Gastroesophageal sphincter (tissue), 3 donors: ENCODE data around the gene USP5.

Experiments used
- EP300 ChIP-seq: sonication (generic); formaldehyde crosslinking; IDR thresholded peaks from one replicate; pipeline ENCODE4 v1.6.1; 2017; ENCODE audit warnings: antibody characterized with exemption, mild to moderate bottlenecking
- POLR2A ChIP-seq, 2 donors: fragments of 450-650 bp; IDR thresholded peaks; one replicate each; pipeline ENCODE4 v1.6.1; 2017; ENCODE audit warnings: antibody characterized with exemption in 2 of 2, mild to moderate bottlenecking in 2 of 2, moderate library complexity in 1 of 2
- POLR2AphosphoS5 ChIP-seq: sonication (generic); formaldehyde crosslinking; IDR thresholded peaks from one replicate; pipeline ENCODE4 v1.6.1; 2017; ENCODE audit warnings: antibody characterized with exemption
- TF ChIP-seq, protein P1 (sequence below), 4 experiments: fragments of 200-600 bp in 2 of 4; fragments of 450-650 bp in 2 of 4; sonication (generic) in 1 of 4; IDR thresholded peaks; one replicate each; pipeline ENCODE4 v1.5.1; 2017 to 2019; ENCODE audit warnings: antibody characterized with exemption in 4 of 4, mild to moderate bottlenecking in 2 of 4, moderate library complexity in 2 of 4

DNA sequence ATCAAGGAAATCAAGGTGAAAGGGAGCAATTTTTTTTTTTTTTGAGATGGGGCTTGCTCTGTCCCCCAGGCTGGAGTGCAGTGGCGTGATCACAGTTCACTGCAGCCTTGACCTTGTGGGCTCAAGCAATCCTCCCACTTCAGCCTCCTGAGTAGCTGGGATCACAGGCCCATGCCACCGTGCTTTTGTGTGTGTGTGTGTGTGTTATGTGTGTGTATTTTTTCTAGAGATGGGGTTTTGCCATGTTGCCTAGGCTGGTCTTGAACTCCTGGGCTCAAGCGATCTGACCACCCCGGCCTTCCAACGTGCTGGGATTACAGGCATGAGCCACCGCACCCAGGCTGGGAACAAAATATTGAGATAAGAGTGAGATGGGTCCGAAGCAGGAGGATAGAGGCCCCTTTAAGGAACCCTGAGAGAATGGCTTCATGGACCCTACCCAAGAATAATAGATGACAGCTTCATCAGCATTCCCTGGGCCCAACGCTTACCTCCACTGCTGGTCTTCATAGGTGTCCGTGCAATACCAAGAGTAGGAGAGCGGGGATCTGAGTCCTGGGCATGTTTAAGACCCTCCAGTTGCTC lies 1.9 kb upstream of the USP5 start:
- TF ChIP-seq EP300 (no peak), POLR2A (IDR thresholded peaks at IDR 0.05) (no peak), POLR2AphosphoS5 (no peak)
- TF ChIP-seq, protein P1, sequence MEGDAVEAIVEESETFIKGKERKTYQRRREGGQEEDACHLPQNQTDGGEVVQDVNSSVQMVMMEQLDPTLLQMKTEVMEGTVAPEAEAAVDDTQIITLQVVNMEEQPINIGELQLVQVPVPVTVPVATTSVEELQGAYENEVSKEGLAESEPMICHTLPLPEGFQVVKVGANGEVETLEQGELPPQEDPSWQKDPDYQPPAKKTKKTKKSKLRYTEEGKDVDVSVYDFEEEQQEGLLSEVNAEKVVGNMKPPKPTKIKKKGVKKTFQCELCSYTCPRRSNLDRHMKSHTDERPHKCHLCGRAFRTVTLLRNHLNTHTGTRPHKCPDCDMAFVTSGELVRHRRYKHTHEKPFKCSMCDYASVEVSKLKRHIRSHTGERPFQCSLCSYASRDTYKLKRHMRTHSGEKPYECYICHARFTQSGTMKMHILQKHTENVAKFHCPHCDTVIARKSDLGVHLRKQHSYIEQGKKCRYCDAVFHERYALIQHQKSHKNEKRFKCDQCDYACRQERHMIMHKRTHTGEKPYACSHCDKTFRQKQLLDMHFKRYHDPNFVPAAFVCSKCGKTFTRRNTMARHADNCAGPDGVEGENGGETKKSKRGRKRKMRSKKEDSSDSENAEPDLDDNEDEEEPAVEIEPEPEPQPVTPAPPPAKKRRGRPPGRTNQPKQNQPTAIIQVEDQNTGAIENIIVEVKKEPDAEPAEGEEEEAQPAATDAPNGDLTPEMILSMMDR (IDR thresholded peaks at IDR 0.05), result no peak
